Esophagus muscularis mucosa (tissue), 4 donors: ENCODE results near the gene SEC16B.

ENCODE experiments used
- CTCF ChIP-seq, 3 experiments: fragments of 200-600 bp in 2 of 3; fragments of 450-650 bp in 1 of 3; sonication (generic) in 2 of 3; IDR thresholded peaks; one replicate each; pipeline ENCODE4 v1.5.1; 2017 to 2019; ENCODE audit warnings: antibody characterized with exemption in 3 of 3, mild to moderate bottlenecking in 2 of 3, moderate library complexity in 1 of 3
- EP300 ChIP-seq: sonication (generic); formaldehyde crosslinking; IDR thresholded peaks from one replicate; pipeline ENCODE4 v1.6.1; 2017; ENCODE audit warnings: antibody characterized with exemption
- POLR2A ChIP-seq: fragments of 450-650 bp; IDR thresholded peaks from one replicate; pipeline ENCODE4 v1.6.1; 2017; ENCODE audit warnings: antibody characterized with exemption, moderate library complexity, mild to moderate bottlenecking, low read depth
- POLR2AphosphoS5 ChIP-seq, 2 donors: sonication (generic); formaldehyde crosslinking; IDR thresholded peaks; one replicate each; pipeline ENCODE4 v1.6.1; 2017; ENCODE audit warnings: antibody characterized with exemption in 2 of 2

- TF ChIP-seq CTCF (IDR thresholded peaks at IDR 0.05) = no peak
- no peak for TF ChIP-seq EP300
- no peak for TF ChIP-seq POLR2A
- TF ChIP-seq POLR2AphosphoS5 (IDR thresholded peaks at IDR 0.05) = no peak
Measured at GRCh38 chr1:177952691-177953090, 17.2 kb downstream of the SEC16B start.
